Measurements from ENCODE around the gene AQP12B. TPM values are rescaled to one million over a fixed set of nuclear protein-coding genes. Genes with fewer than 3 reads are reported as not detected.

The AQP12B gene
- total and polyA plus RNA-seq, 2 of the 13 experiments (the other 11 are each of a cell fraction or from before 2014, with no cell fraction given): not detected

- intact Hi-C loops (cut with micrococcal nuclease; ENCODE audit: unreplicated experiment) (loop anchor here (10.0 kb wide), 1 partner anchor 131 kb away; no protein-coding TSS in a partner anchor), in situ Hi-C loops (cut with HindIII; ENCODE audit: extremely low pct_ligation_motif_present, low pct_unique_long_range_greater_than_20kb) (no loop called here)
- no TSS peak for BruUV-seq (replicated peaks)
- ATAC-seq (no peak), DNase-seq (ENCODE audit: low spot score) (no peak), FAIRE-seq (no peak)
- no peaks in the 10 kb centered on the region for H3K36me3 ChIP-seq (replicated peaks in 1 of 2; ENCODE audit: control insufficient read depth in 1 of 2, insufficient read depth in 2 of 2, low read length in 2 of 2)
- H3K9ac ChIP-seq (ENCODE audit: insufficient read depth, low read depth, low read length): no peak overlapping the region
- peaks cover 45 to 90% of the 10 kb centered on the region in 2 experiments for H3K27me3 ChIP-seq (ENCODE audit: control insufficient read depth in 1 of 2, insufficient read depth in 2 of 2, low read length in 2 of 2)
- no peak overlapping the region for H3K4me2 ChIP-seq (ENCODE audit: low read depth, low read length)
- ChIA-PET POLR2A (no interaction called here), CTCF (ENCODE audit: low intra/inter-chr PET ratio, low total read pairs) (no interaction called here)
- H3K4me1 ChIP-seq (ENCODE audit: insufficient read depth, low read length): no peaks in the 10 kb centered on the region
- no peak overlapping the region for H3K27ac ChIP-seq (ENCODE audit: extremely low read length, insufficient read depth, low read length)
- no peaks in the 10 kb centered on the region; the same call in 1 of the 2 replicates for H4K20me1 ChIP-seq (ENCODE audit: insufficient read depth, low read length)
- H3K4me3 ChIP-seq (replicated peaks in 1 of 3; ENCODE audit: insufficient read depth in 1 of 3, low read depth in 2 of 3, low read length in 3 of 3): no peak overlapping the region
- WGBS (ENCODE audit: low lambda C conversion rate): 50% methylated on average over 10 of the region's 10 CpGs
- no peaks in the 10 kb centered on the region for H3K79me2 ChIP-seq (ENCODE audit: insufficient read depth, low read length)
- no peak overlapping the region for H2AFZ ChIP-seq (ENCODE audit: low read length)
- no peaks in the 10 kb centered on the region for H3K9me3 ChIP-seq (ENCODE audit: low read length)
- TF ChIP-seq RNF219 (CRISPR knock-in tag; IDR thresholded peaks at IDR 0.05) (no peak), ZNF503 (CRISPR knock-in tag; IDR thresholded peaks at IDR 0.05) (no peak), ZNF367 (CRISPR knock-in tag; IDR thresholded peaks at IDR 0.05; ENCODE audit: borderline replicate concordance) (no peak), ZHX1 (CRISPR knock-in tag; IDR thresholded peaks at IDR 0.05; ENCODE audit: low read depth) (no peak), ZNF558 (CRISPR knock-in tag; IDR thresholded peaks at IDR 0.05; ENCODE audit: borderline replicate concordance) (no peak), RERE (CRISPR knock-in tag; IDR thresholded peaks at IDR 0.05; ENCODE audit: low read depth) (no peak), DRAP1 (CRISPR knock-in tag; IDR thresholded peaks at IDR 0.05) (no peak), ZBTB38 (CRISPR knock-in tag; IDR thresholded peaks at IDR 0.05) (no peak), ZNF776 (CRISPR knock-in tag; IDR thresholded peaks at IDR 0.05) (no peak), SMYD3 (CRISPR knock-in tag; IDR thresholded peaks at IDR 0.05) (no peak), NRL (CRISPR knock-in tag; IDR thresholded peaks at IDR 0.05; ENCODE audit: borderline replicate concordance) (no peak), CENPT (CRISPR knock-in tag; IDR thresholded peaks at IDR 0.05; ENCODE audit: low read depth) (no peak)
These were observed 36.9 kb downstream of the AQP12B start for GRCh38 chr2:240645801-240646175.

All from HepG2 (cell line).